NCI-H69 (cell line): ENCODE measurements around the gene CDK5RAP1.
"Not testable (repeated sequence)": the region's sequence is repeated elsewhere in the genome, so short reads cannot be mapped to it uniquely, and the experiment has no call there.

ENCODE experiments used
- DNase-seq: peaks from one replicate; lab custom pipeline; 2025; lab: John Stamatoyannopoulos, UW

Gene CDK5RAP1

DNA sequence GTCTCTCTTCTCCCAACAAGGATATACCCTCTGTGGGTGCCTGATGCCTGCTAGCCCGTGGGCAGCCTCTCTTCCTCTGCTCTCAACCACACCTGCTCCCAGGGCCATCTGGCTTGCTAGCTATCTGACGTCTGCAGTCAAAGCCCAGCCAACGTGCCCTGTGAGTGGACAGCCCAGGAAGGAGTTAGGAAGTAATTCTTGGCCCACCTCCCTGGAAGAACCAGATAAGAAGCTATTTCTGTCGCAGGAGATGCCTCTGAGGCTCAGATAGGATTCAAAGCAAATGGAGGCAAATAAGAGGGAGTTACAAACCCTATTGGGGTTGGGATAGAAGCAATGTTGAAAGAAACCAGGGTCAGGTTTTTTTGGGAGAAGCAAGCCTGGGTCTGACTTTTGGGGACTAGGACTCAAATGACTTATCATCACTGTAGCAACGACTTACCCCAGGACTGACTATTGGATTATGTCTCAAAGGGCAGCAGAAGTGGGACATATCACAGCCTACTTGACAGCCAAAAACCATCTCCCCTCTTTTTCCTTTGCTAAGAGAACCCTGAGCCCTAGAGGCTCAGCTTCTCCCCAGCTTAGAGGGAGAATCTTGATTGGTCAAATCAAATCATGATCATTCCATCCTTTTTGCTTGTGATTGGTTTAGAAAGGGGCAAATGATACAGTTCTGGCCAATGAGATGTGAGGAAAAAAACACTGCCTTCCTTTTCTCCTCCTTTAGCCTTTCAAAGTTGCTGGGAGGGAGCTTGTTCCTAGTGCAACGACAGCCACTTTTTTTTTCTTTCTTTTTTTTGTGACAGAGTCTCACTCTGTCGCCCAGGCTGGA lies 18.0 kb upstream of the CDK5RAP1 start:
- no peak for DNase-seq

- DNase-seq: no peak
Measured at GRCh38 chr20:33418033-33418432, 16.7 kb upstream of the CDK5RAP1 start.

GRCh38 chr20:33415948-33416347 lies 14.6 kb upstream of the CDK5RAP1 start:
- DNase-seq: peak; percentile 69

GRCh38 chr20:33412484-33412838 lies 11.1 kb upstream of the CDK5RAP1 start:
- no peak for DNase-seq

DNA sequence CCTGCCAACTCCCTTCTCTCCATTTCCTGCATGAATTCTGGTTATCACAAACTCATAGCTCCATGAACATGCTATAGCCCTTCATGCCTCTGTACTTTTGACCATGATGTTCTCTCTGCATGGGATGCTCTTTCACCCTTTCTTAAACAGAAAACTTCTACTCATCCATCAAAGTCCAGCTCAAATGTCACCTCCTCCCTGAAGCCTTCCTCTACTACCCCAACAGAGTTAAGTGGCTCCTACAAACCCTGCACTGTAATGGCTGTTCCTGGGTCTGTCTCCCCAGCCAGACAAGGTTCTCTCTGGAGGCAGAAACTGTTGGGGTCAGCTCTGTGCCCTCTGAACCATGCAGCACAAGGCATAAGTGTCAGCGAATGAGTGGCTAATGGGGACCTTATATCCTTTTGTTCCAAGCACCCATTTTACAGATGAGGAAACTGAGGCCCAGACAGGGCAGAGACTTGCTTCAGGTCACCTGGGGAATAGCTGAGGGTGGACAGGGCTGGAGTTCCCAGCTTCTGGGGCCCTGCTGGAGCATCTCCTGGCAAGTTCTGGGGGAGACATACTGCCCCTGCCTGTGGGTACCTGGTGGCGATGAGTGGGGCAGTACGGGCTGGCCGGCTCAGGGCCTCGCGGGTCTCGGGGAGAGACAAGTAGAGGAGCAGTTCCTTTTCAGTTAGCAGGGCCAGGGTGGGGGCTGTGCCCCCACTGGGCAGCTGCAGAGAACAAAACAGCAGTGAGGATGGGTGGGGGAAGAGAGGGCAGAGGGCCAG lies 10.6 kb upstream of the CDK5RAP1 start:
- no peak for DNase-seq

DNA sequence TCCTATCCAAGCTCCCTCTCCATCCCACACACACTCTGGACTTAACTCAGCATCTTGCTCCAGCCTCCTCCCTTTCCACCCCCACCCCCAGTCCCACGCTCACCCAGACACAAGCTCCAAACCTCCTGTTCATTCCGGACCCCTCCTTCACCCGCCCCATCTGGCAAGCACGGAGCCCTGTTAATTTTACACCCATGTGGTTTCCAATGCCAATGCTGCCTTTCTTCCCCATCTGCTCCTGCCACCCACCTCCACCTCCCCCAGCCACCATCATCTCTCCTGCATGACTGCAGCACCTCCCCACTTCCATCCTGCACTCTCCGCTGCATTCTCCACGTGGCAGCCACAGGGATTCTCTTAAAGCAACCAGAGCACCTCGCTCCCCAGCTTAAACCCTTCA lies 9.9 kb upstream of the CDK5RAP1 start:
- no peak for DNase-seq

DNA sequence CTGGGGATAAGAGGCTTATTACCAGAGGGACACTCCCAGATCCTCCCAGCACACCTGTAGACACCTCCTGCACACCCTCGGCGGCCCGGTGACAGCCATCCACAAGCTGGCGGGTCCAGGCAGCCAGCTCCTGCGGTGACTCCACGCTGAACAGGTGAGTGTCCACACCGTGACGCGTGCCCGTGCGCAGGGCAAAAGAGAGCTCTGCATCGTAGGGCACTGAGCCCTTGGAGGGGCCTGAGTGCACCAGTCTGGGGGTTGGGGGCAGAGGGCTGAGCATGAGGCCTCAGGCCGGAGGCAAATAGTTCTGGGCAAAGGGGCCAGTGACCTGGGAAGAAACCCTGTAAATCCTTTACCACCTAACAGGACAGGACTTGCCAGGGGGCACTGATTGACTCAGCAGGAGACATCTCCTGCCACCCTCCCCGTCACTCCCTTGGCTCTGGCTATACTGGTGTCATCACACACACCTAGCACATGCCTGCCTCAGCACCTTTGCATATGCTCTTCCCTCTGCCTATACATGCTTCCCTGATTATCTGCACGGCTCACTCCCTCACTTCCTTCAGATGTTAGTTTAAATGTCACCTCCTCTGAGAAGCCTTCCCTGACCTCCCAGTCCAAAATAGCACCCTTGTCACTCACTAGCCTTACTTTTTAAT lies 8.9 kb upstream of the CDK5RAP1 start:
- no peak for DNase-seq

GRCh38 chr20:33408716-33409654 lies 7.7 kb upstream of the CDK5RAP1 start:
- DNase-seq: no peak

GRCh38 chr20:33408313-33408712 lies 7.0 kb upstream of the CDK5RAP1 start:
- DNase-seq: no peak

DNA sequence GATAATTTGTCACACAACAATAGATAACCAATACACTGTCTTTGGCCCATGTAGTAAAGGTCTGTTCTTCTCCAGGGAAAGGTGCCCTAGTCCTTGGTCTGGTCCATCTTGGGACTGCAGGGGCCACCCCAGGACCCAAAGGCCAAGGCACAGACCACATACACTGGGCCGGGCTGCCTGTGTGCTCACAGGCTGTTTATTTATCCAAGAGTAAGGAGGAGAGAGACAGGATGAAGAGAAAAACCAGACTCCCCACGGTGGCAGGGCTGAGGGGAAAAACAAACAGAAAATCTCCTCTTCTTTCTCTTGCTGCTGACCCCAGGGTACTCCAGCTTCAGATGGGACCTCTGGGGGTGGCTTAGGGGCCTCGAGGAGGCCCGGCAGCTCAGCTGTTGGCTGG lies 6.5 kb upstream of the CDK5RAP1 start:
- no peak for DNase-seq

GRCh38 chr20:33407251-33407650 lies 5.9 kb upstream of the CDK5RAP1 start:
- no peak for DNase-seq

DNA sequence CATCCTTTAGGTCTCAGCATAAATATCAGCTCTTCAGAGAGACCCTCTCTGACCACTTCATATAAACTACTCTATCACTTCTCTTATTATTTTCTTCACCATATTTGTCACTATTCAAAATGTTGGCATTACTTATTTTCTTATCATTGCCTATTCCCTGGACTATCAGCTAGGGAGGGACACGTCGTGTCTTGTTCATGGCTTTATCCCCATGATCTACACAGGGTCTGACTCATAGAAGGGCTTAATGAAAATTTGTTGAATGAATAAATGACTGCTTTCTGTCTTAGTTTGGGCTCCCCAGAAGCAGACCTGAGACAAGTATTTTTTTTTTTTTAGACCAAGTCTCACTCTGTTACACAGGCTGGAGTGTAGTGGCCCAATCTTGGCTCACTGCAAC lies 3.0 kb upstream of the CDK5RAP1 start:
- DNase-seq: no peak

GRCh38 chr20:33401921-33402369 lies 626 bp upstream of the CDK5RAP1 start:
- peak; percentile 60 for DNase-seq

- peak; percentile 60 for DNase-seq
Measured at GRCh38 chr20:33400812-33401183, 521 bp downstream of the CDK5RAP1 start.

GRCh38 chr20:33399924-33400323 lies 1.4 kb downstream of the CDK5RAP1 start:
- DNase-seq: no peak

- no peak for DNase-seq
Measured at GRCh38 chr20:33394718-33395117, 6.6 kb downstream of the CDK5RAP1 start.

- DNase-seq: no peak
Measured at GRCh38 chr20:33393609-33394008, 7.7 kb downstream of the CDK5RAP1 start.

DNA sequence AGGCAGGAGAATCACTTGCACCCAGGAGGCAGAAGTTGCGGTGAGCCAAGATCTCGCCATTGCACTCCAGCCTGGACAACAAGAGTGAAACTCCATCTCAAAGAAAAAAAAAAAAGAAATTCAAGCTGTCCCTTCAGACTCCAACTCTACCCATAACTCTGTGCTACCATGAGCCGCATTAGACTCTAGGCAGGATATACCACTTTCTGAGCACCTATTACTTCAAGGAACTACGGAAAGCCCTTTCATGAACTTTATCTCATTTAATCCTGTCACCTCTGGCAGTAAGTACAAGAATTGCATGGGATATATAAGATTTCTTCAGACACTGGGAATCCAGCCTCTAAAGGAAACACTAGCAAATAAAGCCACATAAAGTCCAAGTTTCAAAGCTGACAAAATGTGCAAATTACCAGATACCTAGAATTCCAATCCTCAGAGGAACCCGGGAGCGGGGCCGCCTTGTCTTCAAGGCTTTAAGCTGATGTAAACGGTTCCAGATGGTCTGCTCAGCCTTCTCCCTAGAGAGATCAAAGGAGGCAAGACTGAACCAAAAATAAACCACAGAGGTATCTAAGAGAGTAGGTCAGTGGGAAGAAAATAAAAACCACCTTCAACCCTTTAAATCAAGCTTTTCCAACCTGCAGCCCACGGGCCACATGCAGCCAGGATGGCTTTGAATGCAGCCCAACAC lies 9.4 kb downstream of the CDK5RAP1 start:
- DNase-seq: peak; percentile 25

- not testable (repeated sequence) for DNase-seq
Measured at GRCh38 chr20:33389326-33389725, 12.0 kb downstream of the CDK5RAP1 start.

- no peak for DNase-seq
Measured at GRCh38 chr20:33388268-33388667, 13.1 kb downstream of the CDK5RAP1 start.

DNA sequence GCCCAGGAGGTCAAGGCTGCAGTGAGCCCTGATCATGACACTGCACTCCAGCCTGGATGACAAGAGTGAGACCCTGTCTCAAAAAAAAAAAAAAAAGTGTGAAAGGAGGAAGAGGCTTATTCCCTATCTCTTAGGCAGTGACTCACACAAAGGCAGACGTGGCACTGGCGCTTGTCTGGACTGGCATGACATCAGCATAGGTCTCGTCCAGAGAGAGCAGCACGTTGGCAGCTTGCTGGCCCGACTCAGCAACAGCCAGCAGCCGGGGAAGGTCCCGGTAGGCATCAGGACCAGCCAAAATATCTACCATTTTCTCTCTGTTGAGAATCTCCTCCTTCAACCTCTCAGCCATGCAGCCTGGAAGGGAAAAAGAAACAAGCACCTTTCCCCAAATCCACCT lies 14.1 kb downstream of the CDK5RAP1 start:
- no peak for DNase-seq
